HG02885 (cell line): Measurements from ENCODE around the gene DOK6.

ENCODE experiments used
- ATAC-seq: cut with Tn5 transposase; IDR thresholded peaks from one replicate; pipeline ENCODE4 v1.9.1; 2021; ENCODE audit warnings: mild to moderate bottlenecking; ENCODE audit not compliant: unreplicated experiment, poor library complexity

Gene DOK6

GRCh38 chr18:69885841-69886531 lies 485.3 kb downstream of the DOK6 start:
- ATAC-seq = peak; percentile 79

- ATAC-seq = no peak
Measured at GRCh38 chr18:69887256-69887655, 486.6 kb downstream of the DOK6 start.

GRCh38 chr18:69889009-69889408 lies 488.3 kb downstream of the DOK6 start:
- ATAC-seq = peak; percentile 27

GRCh38 chr18:69890558-69890957 lies 489.9 kb downstream of the DOK6 start:
- ATAC-seq = no peak

- ATAC-seq = no peak
Measured at GRCh38 chr18:69894467-69894866, 493.8 kb downstream of the DOK6 start.

GRCh38 chr18:69895066-69896047 lies 494.7 kb downstream of the DOK6 start:
- ATAC-seq = no peak

GRCh38 chr18:69897397-69898108 lies 496.9 kb downstream of the DOK6 start:
- ATAC-seq = peak; percentile 67

GRCh38 chr18:69898241-69898861 lies 497.7 kb downstream of the DOK6 start:
- ATAC-seq = peak; percentile 49
